Measurements from ENCODE around the gene ZNF777. TPM values are rescaled to one million over a fixed set of nuclear protein-coding genes. Genes with fewer than 3 reads are reported as not detected.
"Not testable (repeated sequence)": the region's sequence is repeated elsewhere in the genome, so short reads cannot be mapped to it uniquely, and the experiment has no call there.

The ZNF777 gene
- total and polyA plus RNA-seq, 9 of the 15 experiments (the other 6 are each of a cell fraction or from before 2014, with no cell fraction given) = 0.11 to 32.6 (median 9.0) TPM

DNA sequence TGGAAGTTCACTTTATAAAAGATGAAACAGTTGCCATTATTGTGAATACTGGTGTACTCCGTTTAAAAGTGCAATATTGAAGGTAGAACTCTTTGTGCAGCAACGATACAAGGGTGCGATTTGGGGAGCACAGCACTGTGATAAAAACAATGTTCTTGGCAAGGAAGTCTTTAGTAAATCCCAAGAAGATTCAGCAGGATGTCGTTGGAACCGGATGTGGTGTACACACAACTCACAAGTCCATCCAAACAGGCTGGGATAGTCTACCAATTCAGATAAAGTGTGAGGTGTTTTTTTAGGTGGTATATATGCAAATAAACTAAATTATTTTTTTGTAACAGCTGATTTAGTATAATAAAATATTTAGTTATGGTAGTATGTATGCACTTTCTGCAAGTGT, 46.7 kb downstream of the ZNF777 start:
- TF ChIP-seq, protein P1, sequence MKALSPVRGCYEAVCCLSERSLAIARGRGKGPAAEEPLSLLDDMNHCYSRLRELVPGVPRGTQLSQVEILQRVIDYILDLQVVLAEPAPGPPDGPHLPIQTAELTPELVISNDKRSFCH (CRISPR knock-in tag; IDR thresholded peaks at IDR 0.05) = no peak
- TF ChIP-seq, protein P1 (tag; IDR thresholded peaks at IDR 0.05) = no peak
- TF ChIP-seq HNRNPL (IDR thresholded peaks at IDR 0.05; ENCODE audit: low read depth, low read length) (no peak), PYGO2 (tag; IDR thresholded peaks at IDR 0.05) (no peak), TAL1 (IDR thresholded peaks at IDR 0.05) (no peak)
- H4K20me1 ChIP-seq (replicated peaks; ENCODE audit: control insufficient read depth, insufficient read depth, low read length) = no peaks in the 10 kb centered on the region
- no peak overlapping the region for H2AFZ ChIP-seq (ENCODE audit: low read depth, low read length)
- H3K4me1 ChIP-seq (replicated peaks in 1 of 2; ENCODE audit: control insufficient read depth in 2 of 2, insufficient read depth in 2 of 2, low read length in 2 of 2) = peaks cover 0 to 5% of the 10 kb centered on the region in 2 experiments; a peak in 1 of 5 replicates
- H3K27me3 ChIP-seq (ENCODE audit: control insufficient read depth in 2 of 2, insufficient read depth in 2 of 2, low read length in 2 of 2) = peaks cover 7 to 24% of the 10 kb centered on the region in 2 experiments; a peak in 4 of 5 replicates
- POLR2A ChIA-PET = interaction anchor here (1.1 kb wide), 1 partner anchor 16 kb away, joined by 5 read pairs; no protein-coding TSS in a partner anchor
- no peaks in the 10 kb centered on the region for H3K9me3 ChIP-seq (replicated peaks; ENCODE audit: control insufficient read depth, insufficient read depth, low read depth, low read length)
- H3K9ac ChIP-seq (ENCODE audit: insufficient read depth in 1 of 2, low read depth in 2 of 2, low read length in 2 of 2) = no peak overlapping the region
- intact Hi-C loops (cut with micrococcal nuclease) (no loop called here), in situ Hi-C loops (cut with MboI) (loop anchor here (5.0 kb wide), 1 partner anchor 102 kb away; no protein-coding TSS in a partner anchor)
- H3K36me3 ChIP-seq (ENCODE audit: control insufficient read depth, insufficient read depth, low read length) = no peaks in the 10 kb centered on the region
- no peak overlapping the region for H3K4me2 ChIP-seq (ENCODE audit: insufficient read depth, low read length)
- CTCF ChIA-PET (ENCODE audit: low intra/inter-chr PET ratio) = no interaction called here
- H3K4me3 ChIP-seq = no peak overlapping the region
- no TSS peak for BruUV-seq (replicated peaks)
- FAIRE-seq (no peak), DNase-seq (ENCODE audit: extremely low read depth in 1 of 4, low spot score in 3 of 4) (no peak), ATAC-seq (no peak)
- H3K9me1 ChIP-seq (ENCODE audit: control insufficient read depth, insufficient read depth, low read length) = no peaks in the 10 kb centered on the region
- no peak overlapping the region for H3K27ac ChIP-seq (ENCODE audit: extremely low read depth, low read depth, low read length)
- WGBS (ENCODE audit: insufficient coverage, low coverage, missing lambda C conversion rate) = 7% methylated on average over 5 of the region's 5 CpGs
- no peaks in the 10 kb centered on the region for H3K79me2 ChIP-seq (ENCODE audit: control insufficient read depth, insufficient read depth, low read length)

- FAIRE-seq; H3K4me1 ChIP-seq (replicated peaks in 1 of 2; ENCODE audit: control insufficient read depth in 2 of 2, insufficient read depth in 2 of 2, low read length in 2 of 2); H3K27ac ChIP-seq (ENCODE audit: extremely low read depth, low read depth, low read length); H3K36me3 ChIP-seq (ENCODE audit: control insufficient read depth, insufficient read depth, low read length); H3K9me1 ChIP-seq (ENCODE audit: control insufficient read depth, insufficient read depth, low read length); DNase-seq (ENCODE audit: extremely low read depth in 1 of 4, low spot score in 3 of 4); ATAC-seq; POLR2A ChIA-PET; intact Hi-C loops (cut with micrococcal nuclease); CTCF ChIA-PET (ENCODE audit: low intra/inter-chr PET ratio); H3K9me3 ChIP-seq (replicated peaks; ENCODE audit: control insufficient read depth, insufficient read depth, low read depth, low read length); H4K20me1 ChIP-seq (replicated peaks; ENCODE audit: control insufficient read depth, insufficient read depth, low read length); BruUV-seq (replicated peaks); H3K4me2 ChIP-seq (ENCODE audit: insufficient read depth, low read length); H3K4me3 ChIP-seq; H3K9ac ChIP-seq (ENCODE audit: insufficient read depth in 1 of 2, low read depth in 2 of 2, low read length in 2 of 2); H3K79me2 ChIP-seq (ENCODE audit: control insufficient read depth, insufficient read depth, low read length); H2AFZ ChIP-seq (ENCODE audit: low read depth, low read length): not testable (repeated sequence)
- H3K27me3 ChIP-seq (ENCODE audit: control insufficient read depth in 2 of 2, insufficient read depth in 2 of 2, low read length in 2 of 2) = peaks cover 9 to 24% of the 10 kb centered on the region in 2 experiments; a peak in 4 of 5 replicates
- TF ChIP-seq BCOR (IDR thresholded peaks at IDR 0.05) (peak; percentile 52), RBM25 (IDR thresholded peaks at IDR 0.05; ENCODE audit: low read depth, low read length, severe bottlenecking) (peak; percentile 9), KDM1A (IDR thresholded peaks at IDR 0.05) (peak; percentile 26 to 50; a peak in 1 of 4 replicates), ZNF146 (CRISPR knock-in tag; IDR thresholded peaks at IDR 0.05; ENCODE audit: unreplicated experiment) (peak; percentile 80)
- in situ Hi-C loops (cut with MboI) = loop anchor here (5.0 kb wide), 1 partner anchor 101 kb away; no protein-coding TSS in a partner anchor
- WGBS (ENCODE audit: insufficient coverage, low coverage, missing lambda C conversion rate) = 10% methylated on average over 3 of the region's 3 CpGs
Observed at GRCh38 chr7:149413083-149413482, 47.8 kb downstream of the ZNF777 start.

Measured in K562 (cell line).